ENCODE data around the gene PTPRH. TPM values are rescaled to one million over a fixed set of nuclear protein-coding genes. Genes with fewer than 3 reads are reported as not detected.

The PTPRH gene
- polyA plus RNA-seq, 1 donor from 2014 or later = 0.54 TPM

DNA sequence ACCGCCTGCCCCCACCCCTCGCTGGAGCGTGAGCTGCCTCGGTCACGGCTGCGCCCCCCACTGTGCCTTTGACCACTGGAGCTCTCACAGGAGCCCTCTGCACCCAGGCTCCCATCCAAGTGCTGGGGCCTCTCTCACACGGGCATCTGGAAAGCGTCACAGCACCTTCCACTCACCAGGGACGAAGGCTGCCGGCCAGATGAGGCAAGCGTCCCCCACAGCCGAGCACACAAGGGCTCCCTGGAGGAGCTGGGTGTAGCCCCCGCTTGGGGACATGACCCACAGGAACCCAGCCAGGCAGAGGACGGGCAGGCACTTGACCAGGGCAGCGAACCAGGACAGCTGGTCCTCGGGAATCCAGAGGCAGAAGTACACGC is 18.7 kb upstream of the PTPRH start (continued):
- TF ChIP-seq, protein P1, sequence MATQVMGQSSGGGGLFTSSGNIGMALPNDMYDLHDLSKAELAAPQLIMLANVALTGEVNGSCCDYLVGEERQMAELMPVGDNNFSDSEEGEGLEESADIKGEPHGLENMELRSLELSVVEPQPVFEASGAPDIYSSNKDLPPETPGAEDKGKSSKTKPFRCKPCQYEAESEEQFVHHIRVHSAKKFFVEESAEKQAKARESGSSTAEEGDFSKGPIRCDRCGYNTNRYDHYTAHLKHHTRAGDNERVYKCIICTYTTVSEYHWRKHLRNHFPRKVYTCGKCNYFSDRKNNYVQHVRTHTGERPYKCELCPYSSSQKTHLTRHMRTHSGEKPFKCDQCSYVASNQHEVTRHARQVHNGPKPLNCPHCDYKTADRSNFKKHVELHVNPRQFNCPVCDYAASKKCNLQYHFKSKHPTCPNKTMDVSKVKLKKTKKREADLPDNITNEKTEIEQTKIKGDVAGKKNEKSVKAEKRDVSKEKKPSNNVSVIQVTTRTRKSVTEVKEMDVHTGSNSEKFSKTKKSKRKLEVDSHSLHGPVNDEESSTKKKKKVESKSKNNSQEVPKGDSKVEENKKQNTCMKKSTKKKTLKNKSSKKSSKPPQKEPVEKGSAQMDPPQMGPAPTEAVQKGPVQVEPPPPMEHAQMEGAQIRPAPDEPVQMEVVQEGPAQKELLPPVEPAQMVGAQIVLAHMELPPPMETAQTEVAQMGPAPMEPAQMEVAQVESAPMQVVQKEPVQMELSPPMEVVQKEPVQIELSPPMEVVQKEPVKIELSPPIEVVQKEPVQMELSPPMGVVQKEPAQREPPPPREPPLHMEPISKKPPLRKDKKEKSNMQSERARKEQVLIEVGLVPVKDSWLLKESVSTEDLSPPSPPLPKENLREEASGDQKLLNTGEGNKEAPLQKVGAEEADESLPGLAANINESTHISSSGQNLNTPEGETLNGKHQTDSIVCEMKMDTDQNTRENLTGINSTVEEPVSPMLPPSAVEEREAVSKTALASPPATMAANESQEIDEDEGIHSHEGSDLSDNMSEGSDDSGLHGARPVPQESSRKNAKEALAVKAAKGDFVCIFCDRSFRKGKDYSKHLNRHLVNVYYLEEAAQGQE (IDR thresholded peaks at IDR 0.05; ENCODE audit: borderline replicate concordance) = no peak

DNA sequence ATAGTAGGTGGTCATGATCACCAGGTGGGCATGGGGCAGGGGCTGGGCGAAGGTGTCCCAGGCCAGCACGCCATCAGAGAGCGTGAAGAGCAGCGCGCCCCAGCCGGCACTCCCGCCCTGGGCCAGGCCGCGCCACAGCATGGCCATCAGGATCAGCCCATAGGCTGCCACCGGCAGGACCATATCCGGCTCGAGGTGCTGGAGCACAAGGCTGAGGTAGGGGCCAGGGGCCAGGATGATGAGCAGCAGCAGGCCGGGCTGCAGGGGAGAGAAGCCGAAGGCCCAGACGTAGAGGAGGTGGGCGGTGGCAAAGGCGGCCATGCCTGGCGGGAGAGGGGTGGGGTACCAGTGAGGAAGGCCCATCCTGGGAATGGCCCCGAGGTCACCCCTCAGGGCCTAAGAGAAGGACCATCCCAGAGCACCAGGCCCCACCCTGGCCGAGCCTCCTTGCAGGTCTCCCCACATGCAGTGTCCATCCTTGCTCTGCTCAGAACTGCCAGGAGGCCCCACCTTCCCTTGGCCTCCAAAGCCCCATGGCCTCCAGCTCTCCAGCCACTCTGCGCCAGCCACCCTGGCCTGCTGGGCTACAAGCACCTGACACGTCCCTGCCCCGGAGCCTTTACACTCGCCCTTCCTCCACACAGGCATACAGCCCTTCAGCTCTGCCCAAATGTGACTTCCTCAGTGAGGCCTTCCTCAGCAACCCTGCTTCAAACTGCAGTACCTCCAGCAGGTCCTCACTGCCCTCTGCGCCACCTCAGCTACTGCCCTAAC is 18.1 kb upstream of the PTPRH start:
- no peaks in the 10 kb centered on the region for H3K9me2 ChIP-seq (ENCODE audit: insufficient read depth, low read length)
- H2AFZ ChIP-seq (ENCODE audit: low read depth, low read length) = no peak overlapping the region
- H3K36me3 ChIP-seq (ENCODE audit: insufficient read depth, low read length) = no peaks in the 10 kb centered on the region
- H3K4me3 ChIP-seq (ENCODE audit: low read length) = no peak overlapping the region
- no peak for TF ChIP-seq TAF1 (IDR thresholded peaks at IDR 0.05; ENCODE audit: low read depth)
- no peak for TF ChIP-seq EP300 (conservative IDR thresholded peaks at IDR 0.05; ENCODE audit: poor library complexity, severe bottlenecking)
- TF ChIP-seq, protein P1 (IDR thresholded peaks at IDR 0.05; ENCODE audit: borderline replicate concordance) = no peak
- TF ChIP-seq EZH2 (IDR thresholded peaks at IDR 0.05; ENCODE audit: borderline replicate concordance, insufficient read depth, low read length, poor library complexity, severe bottlenecking) = no peak
- no peak for TF ChIP-seq SMC3 (conservative IDR thresholded peaks at IDR 0.05; ENCODE audit: poor library complexity)
- TF ChIP-seq RAD21 (conservative IDR thresholded peaks at IDR 0.05) = no peak
- no peak for TF ChIP-seq POLR2AphosphoS5 (IDR thresholded peaks at IDR 0.05)
- TF ChIP-seq, protein P2, sequence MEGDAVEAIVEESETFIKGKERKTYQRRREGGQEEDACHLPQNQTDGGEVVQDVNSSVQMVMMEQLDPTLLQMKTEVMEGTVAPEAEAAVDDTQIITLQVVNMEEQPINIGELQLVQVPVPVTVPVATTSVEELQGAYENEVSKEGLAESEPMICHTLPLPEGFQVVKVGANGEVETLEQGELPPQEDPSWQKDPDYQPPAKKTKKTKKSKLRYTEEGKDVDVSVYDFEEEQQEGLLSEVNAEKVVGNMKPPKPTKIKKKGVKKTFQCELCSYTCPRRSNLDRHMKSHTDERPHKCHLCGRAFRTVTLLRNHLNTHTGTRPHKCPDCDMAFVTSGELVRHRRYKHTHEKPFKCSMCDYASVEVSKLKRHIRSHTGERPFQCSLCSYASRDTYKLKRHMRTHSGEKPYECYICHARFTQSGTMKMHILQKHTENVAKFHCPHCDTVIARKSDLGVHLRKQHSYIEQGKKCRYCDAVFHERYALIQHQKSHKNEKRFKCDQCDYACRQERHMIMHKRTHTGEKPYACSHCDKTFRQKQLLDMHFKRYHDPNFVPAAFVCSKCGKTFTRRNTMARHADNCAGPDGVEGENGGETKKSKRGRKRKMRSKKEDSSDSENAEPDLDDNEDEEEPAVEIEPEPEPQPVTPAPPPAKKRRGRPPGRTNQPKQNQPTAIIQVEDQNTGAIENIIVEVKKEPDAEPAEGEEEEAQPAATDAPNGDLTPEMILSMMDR (IDR thresholded peaks at IDR 0.05; ENCODE audit: poor library complexity, severe bottlenecking) = no peak
- no peak for TF ChIP-seq MXI1 (conservative IDR thresholded peaks at IDR 0.05; ENCODE audit: poor library complexity, severe bottlenecking)
- H4K20me1 ChIP-seq (ENCODE audit: insufficient read depth) = no peaks in the 10 kb centered on the region
- H3K27ac ChIP-seq (ENCODE audit: low read length) = no peak overlapping the region
- H3K9ac ChIP-seq (ENCODE audit: low read length) = no peak overlapping the region
- H3K79me2 ChIP-seq (replicated peaks; ENCODE audit: insufficient read depth, low read length) = no peaks in the 10 kb centered on the region
- H3K9me3 ChIP-seq (ENCODE audit: low read length) = no peaks in the 10 kb centered on the region
- H3K4me2 ChIP-seq (ENCODE audit: low read length) = no peak overlapping the region
- H3K27me3 ChIP-seq (ENCODE audit: insufficient read depth, low read depth, low read length) = no peaks in the 10 kb centered on the region
- H3F3A ChIP-seq (ENCODE audit: insufficient read depth, low read length, poor library complexity, severe bottlenecking) = no peaks in the 10 kb centered on the region

All from neural cell (in vitro differentiated cells).